Liver (tissue), 3 donors: Measurements from ENCODE around the gene THUMPD1.

ENCODE experiments used
- CTCF ChIP-seq: fragments of 150-350 bp; IDR thresholded peaks from 2 replicates; pipeline ENCODE4 v1.5.1; 2017; ENCODE audit warnings: improper control_type of control experiment, low read depth, low read length; ENCODE audit not compliant: missing input control
- SP1 ChIP-seq: IDR thresholded peaks from 2 replicates; pipeline ENCODE4 v1.6.1; 2018; ENCODE audit warnings: antibody characterized with exemption, mild to moderate bottlenecking
- TF ChIP-seq, protein P1 (sequence below): IDR thresholded peaks from 2 replicates; pipeline ENCODE4 v1.6.1; 2016; ENCODE audit warnings: antibody characterized with exemption, mild to moderate bottlenecking
- donor health status: healthy.
- donor health status: healthy.

GRCh38 chr16:20755238-20755637 lies 13.6 kb upstream of the THUMPD1 start:
- TF ChIP-seq CTCF (no peak), SP1 (no peak)
- TF ChIP-seq, protein P1, sequence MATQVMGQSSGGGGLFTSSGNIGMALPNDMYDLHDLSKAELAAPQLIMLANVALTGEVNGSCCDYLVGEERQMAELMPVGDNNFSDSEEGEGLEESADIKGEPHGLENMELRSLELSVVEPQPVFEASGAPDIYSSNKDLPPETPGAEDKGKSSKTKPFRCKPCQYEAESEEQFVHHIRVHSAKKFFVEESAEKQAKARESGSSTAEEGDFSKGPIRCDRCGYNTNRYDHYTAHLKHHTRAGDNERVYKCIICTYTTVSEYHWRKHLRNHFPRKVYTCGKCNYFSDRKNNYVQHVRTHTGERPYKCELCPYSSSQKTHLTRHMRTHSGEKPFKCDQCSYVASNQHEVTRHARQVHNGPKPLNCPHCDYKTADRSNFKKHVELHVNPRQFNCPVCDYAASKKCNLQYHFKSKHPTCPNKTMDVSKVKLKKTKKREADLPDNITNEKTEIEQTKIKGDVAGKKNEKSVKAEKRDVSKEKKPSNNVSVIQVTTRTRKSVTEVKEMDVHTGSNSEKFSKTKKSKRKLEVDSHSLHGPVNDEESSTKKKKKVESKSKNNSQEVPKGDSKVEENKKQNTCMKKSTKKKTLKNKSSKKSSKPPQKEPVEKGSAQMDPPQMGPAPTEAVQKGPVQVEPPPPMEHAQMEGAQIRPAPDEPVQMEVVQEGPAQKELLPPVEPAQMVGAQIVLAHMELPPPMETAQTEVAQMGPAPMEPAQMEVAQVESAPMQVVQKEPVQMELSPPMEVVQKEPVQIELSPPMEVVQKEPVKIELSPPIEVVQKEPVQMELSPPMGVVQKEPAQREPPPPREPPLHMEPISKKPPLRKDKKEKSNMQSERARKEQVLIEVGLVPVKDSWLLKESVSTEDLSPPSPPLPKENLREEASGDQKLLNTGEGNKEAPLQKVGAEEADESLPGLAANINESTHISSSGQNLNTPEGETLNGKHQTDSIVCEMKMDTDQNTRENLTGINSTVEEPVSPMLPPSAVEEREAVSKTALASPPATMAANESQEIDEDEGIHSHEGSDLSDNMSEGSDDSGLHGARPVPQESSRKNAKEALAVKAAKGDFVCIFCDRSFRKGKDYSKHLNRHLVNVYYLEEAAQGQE = no peak
